ENCODE results near the gene ETNK1.
"Not testable (repeated sequence)": the region's sequence is repeated elsewhere in the genome, so short reads cannot be mapped to it uniquely, and the experiment has no call there.

Gene ETNK1

DNA sequence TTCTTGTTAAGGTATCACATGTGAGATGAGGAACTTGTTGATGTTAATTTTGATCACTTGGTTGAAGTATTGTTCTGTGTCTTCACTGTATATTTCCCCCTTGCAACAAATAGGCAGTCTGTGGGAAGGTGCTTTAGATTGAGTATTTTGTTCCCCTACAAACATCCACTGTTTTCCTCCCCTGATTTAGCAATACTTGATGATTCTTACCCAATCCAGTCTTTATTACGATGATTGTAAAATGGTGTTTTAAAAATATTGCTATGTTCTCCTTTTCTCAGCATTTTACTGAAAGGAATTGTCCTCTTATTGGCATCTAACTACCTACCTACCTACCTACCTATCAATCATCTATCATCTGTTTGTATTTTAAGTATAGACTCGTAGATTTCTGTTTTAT is 66.3 kb downstream of the ETNK1 start:
- H3K4me2 ChIP-seq (ENCODE audit: low read length) = no peak overlapping the region
- H4K20me1 ChIP-seq (ENCODE audit: insufficient read depth, low read length) = no peaks in the 10 kb centered on the region
- H2AFZ ChIP-seq (ENCODE audit: low read length) = no peak overlapping the region
- peaks cover 4% of the 10 kb centered on the region; the same call in 1 of the 2 replicates for H3K36me3 ChIP-seq (ENCODE audit: insufficient read depth, low read length)
- H3K9ac ChIP-seq (ENCODE audit: low read length) = no peak overlapping the region
- no peaks in the 10 kb centered on the region for H3K9me3 ChIP-seq (ENCODE audit: low read length)
- H3K4me3 ChIP-seq (ENCODE audit: low read depth, low read length, poor library complexity, severe bottlenecking) = no peak overlapping the region
- TF ChIP-seq EZH2 (IDR thresholded peaks at IDR 0.05; ENCODE audit: borderline replicate concordance, low read length) = no peak
- TF ChIP-seq, protein P1, sequence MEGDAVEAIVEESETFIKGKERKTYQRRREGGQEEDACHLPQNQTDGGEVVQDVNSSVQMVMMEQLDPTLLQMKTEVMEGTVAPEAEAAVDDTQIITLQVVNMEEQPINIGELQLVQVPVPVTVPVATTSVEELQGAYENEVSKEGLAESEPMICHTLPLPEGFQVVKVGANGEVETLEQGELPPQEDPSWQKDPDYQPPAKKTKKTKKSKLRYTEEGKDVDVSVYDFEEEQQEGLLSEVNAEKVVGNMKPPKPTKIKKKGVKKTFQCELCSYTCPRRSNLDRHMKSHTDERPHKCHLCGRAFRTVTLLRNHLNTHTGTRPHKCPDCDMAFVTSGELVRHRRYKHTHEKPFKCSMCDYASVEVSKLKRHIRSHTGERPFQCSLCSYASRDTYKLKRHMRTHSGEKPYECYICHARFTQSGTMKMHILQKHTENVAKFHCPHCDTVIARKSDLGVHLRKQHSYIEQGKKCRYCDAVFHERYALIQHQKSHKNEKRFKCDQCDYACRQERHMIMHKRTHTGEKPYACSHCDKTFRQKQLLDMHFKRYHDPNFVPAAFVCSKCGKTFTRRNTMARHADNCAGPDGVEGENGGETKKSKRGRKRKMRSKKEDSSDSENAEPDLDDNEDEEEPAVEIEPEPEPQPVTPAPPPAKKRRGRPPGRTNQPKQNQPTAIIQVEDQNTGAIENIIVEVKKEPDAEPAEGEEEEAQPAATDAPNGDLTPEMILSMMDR (IDR thresholded peaks at IDR 0.05; ENCODE audit: low read length) = no peak
- no peaks in the 10 kb centered on the region for H3K4me1 ChIP-seq (ENCODE audit: insufficient read depth, low read length, severe bottlenecking)
- no peak overlapping the region for H3K27ac ChIP-seq (ENCODE audit: low read depth, low read length, poor library complexity, severe bottlenecking)
- H3K9me2 ChIP-seq (ENCODE audit: low read depth, low read length) = no peaks in the 10 kb centered on the region
- no peaks in the 10 kb centered on the region for H3K27me3 ChIP-seq (ENCODE audit: insufficient read depth, low read length)
- no peaks in the 10 kb centered on the region for H3F3A ChIP-seq (ENCODE audit: insufficient read depth, low read length)
- H3K79me2 ChIP-seq (ENCODE audit: insufficient read depth, low read length) = no peaks in the 10 kb centered on the region

DNA sequence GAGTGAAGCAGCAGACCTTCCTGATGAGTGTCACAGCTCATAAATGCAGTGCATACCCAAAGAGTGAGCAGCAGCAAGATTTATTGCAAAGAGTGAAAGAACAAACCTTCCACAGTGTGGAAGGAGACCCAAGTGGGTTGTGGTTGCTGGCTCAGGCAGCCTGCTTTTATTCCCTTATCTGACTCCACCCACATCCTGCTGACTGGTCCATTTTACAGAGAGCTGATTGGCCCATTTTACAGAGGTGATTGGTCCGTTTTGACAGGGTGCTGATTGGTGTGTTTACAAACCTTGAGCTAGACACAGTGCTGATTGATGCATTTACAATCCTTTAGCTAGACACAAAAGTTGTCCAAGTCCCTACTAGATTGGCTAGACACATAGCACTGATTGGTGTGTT is 67.5 kb downstream of the ETNK1 start:
- H3K27ac ChIP-seq (ENCODE audit: low read depth, low read length, poor library complexity, severe bottlenecking); H4K20me1 ChIP-seq (ENCODE audit: insufficient read depth, low read length); H3K4me1 ChIP-seq (ENCODE audit: insufficient read depth, low read length, severe bottlenecking); H3K36me3 ChIP-seq (ENCODE audit: insufficient read depth, low read length); H3F3A ChIP-seq (ENCODE audit: insufficient read depth, low read length); H3K27me3 ChIP-seq (ENCODE audit: insufficient read depth, low read length); H3K9me3 ChIP-seq (ENCODE audit: low read length); H2AFZ ChIP-seq (ENCODE audit: low read length); H3K79me2 ChIP-seq (ENCODE audit: insufficient read depth, low read length); H3K4me2 ChIP-seq (ENCODE audit: low read length); H3K9ac ChIP-seq (ENCODE audit: low read length); H3K4me3 ChIP-seq (ENCODE audit: low read depth, low read length, poor library complexity, severe bottlenecking); H3K9me2 ChIP-seq (ENCODE audit: low read depth, low read length): not testable (repeated sequence)

DNA sequence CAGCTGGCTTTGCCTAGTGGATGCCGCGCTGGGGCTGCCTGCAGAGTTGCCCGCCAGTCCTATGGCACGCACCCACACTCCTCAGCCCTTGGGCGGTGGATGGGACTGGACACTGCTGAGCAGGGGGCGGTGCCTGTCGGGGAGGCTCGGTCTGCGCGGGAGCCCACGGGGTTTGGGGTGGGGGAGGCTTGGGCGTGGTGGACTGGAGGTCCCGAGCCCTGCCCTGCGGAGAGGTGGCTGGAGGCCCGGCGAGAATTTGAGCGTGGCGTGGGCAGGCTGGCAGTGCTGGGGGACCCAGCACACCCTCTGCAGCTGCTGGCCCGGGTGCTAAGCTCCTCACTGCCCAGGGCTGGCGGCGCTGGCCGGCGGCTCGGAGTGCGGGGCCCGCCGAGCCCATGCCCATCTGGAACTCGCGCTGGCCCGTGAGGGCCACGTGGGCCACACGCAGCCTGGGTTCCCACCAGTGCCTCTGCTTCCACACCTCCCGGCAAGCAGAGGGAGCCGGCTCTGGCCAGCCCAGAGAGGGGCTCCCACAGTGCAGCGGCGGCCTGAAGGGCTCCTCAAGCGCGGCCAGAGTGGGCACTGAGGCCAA is 68.1 kb downstream of the ETNK1 start:
- Histone ChIP-seq H3K79me2 (ENCODE audit: insufficient read depth, low read length) (no peaks in the 10 kb centered on the region), H3K9me2 (ENCODE audit: low read depth, low read length) (no peaks in the 10 kb centered on the region), H3K9me3 (ENCODE audit: low read length) (no peaks in the 10 kb centered on the region), H3K27me3 (ENCODE audit: insufficient read depth, low read length) (no peaks in the 10 kb centered on the region), H2AFZ (ENCODE audit: low read length) (no peak overlapping the region), H3K9ac (ENCODE audit: low read length) (no peak overlapping the region), H3K27ac (ENCODE audit: low read depth, low read length, poor library complexity, severe bottlenecking) (no peak overlapping the region), H3K4me1 (ENCODE audit: insufficient read depth, low read length, severe bottlenecking) (no peaks in the 10 kb centered on the region), H4K20me1 (ENCODE audit: insufficient read depth, low read length) (no peaks in the 10 kb centered on the region), H3K4me3 (ENCODE audit: low read depth, low read length, poor library complexity, severe bottlenecking) (no peak overlapping the region), H3F3A (ENCODE audit: insufficient read depth, low read length) (no peaks in the 10 kb centered on the region), H3K4me2 (ENCODE audit: low read length) (no peak overlapping the region), H3K36me3 (ENCODE audit: insufficient read depth, low read length) (no peaks in the 10 kb centered on the region)
- no peak for TF ChIP-seq EZH2 (IDR thresholded peaks at IDR 0.05; ENCODE audit: borderline replicate concordance, low read length)
- TF ChIP-seq, protein P1 (IDR thresholded peaks at IDR 0.05; ENCODE audit: low read length) = no peak

DNA sequence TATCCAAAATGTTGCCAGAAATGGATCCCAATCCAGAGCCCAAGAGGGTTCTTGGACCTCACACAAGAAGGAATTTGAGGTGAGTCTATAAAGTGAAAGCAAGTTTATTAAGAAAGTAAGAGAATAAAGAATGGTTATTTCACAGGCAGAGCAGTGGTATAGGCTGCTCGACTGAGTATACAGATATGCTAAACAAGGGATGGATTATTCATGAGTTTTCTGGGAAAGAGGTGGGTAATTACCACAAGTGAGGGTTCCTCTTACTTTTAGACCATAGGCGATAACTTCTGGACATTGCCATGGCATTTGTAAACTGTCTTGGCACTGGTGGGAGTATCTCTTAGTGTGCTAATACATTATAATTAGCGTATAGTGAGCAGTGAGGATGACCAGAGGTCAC is 73.6 kb downstream of the ETNK1 start:
- Histone ChIP-seq H3K27ac (ENCODE audit: low read depth, low read length, poor library complexity, severe bottlenecking) (no peak overlapping the region), H3K79me2 (ENCODE audit: insufficient read depth, low read length) (no peaks in the 10 kb centered on the region), H3K9me3 (ENCODE audit: low read length) (no peaks in the 10 kb centered on the region), H3K4me1 (ENCODE audit: insufficient read depth, low read length, severe bottlenecking) (no peaks in the 10 kb centered on the region), H2AFZ (ENCODE audit: low read length) (no peak overlapping the region), H3K4me2 (ENCODE audit: low read length) (no peak overlapping the region), H4K20me1 (ENCODE audit: insufficient read depth, low read length) (no peaks in the 10 kb centered on the region), H3K4me3 (ENCODE audit: low read depth, low read length, poor library complexity, severe bottlenecking) (no peak overlapping the region), H3K9me2 (ENCODE audit: low read depth, low read length) (no peaks in the 10 kb centered on the region), H3K27me3 (ENCODE audit: insufficient read depth, low read length) (no peaks in the 10 kb centered on the region), H3K36me3 (ENCODE audit: insufficient read depth, low read length) (no peaks in the 10 kb centered on the region), H3K9ac (ENCODE audit: low read length) (no peak overlapping the region), H3F3A (ENCODE audit: insufficient read depth, low read length) (no peaks in the 10 kb centered on the region)
- TF ChIP-seq, protein P1 (IDR thresholded peaks at IDR 0.05; ENCODE audit: low read length) = no peak
- no peak for TF ChIP-seq EZH2 (IDR thresholded peaks at IDR 0.05; ENCODE audit: borderline replicate concordance, low read length)

DNA sequence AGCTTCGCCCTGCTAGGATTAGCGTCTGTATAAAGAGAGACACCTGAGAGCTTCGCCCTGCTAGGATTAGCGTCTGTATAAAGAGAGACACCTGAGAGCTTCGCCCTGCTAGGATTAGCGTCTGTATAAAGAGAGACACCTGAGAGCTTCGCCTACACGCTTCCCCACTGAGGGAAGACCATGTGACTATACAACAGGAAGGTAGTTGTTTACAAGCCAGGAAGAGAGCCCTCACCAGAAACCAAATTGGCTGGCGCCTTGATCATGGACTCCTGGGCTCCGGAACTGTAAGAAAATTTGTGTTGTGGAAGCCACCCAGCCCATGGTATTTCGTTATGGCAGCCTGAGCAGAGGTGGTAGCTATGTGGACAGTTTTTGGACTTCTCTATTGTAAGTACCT is 74.7 kb downstream of the ETNK1 start:
- H3K79me2 ChIP-seq (ENCODE audit: insufficient read depth, low read length); H3K9ac ChIP-seq (ENCODE audit: low read length); H3K27me3 ChIP-seq (ENCODE audit: insufficient read depth, low read length); H2AFZ ChIP-seq (ENCODE audit: low read length); H3K36me3 ChIP-seq (ENCODE audit: insufficient read depth, low read length); H3K4me2 ChIP-seq (ENCODE audit: low read length); H4K20me1 ChIP-seq (ENCODE audit: insufficient read depth, low read length); H3K9me2 ChIP-seq (ENCODE audit: low read depth, low read length); H3F3A ChIP-seq (ENCODE audit: insufficient read depth, low read length); H3K9me3 ChIP-seq (ENCODE audit: low read length); H3K4me1 ChIP-seq (ENCODE audit: insufficient read depth, low read length, severe bottlenecking); H3K27ac ChIP-seq (ENCODE audit: low read depth, low read length, poor library complexity, severe bottlenecking); H3K4me3 ChIP-seq (ENCODE audit: low read depth, low read length, poor library complexity, severe bottlenecking): not testable (repeated sequence)
